HG03558 (cell line): ENCODE measurements around the gene OLFM2.
"Not testable (repeated sequence)": the region's sequence is repeated elsewhere in the genome, so short reads cannot be mapped to it uniquely, and the experiment has no call there.

Experiments
- ATAC-seq: cut with Tn5 transposase; IDR thresholded peaks from one replicate; pipeline ENCODE4 v1.9.1; 2021; ENCODE audit warnings: moderate number of reproducible peaks; ENCODE audit not compliant: unreplicated experiment; ENCODE audit errors: extremely low read depth

Gene OLFM2

GRCh38 chr19:9871626-9872338, 64.5 kb downstream of the OLFM2 start:
- no peak for ATAC-seq

- no peak for ATAC-seq
Measured at GRCh38 chr19:9868983-9869617, 67.2 kb downstream of the OLFM2 start.

- no peak for ATAC-seq
Measured at GRCh38 chr19:9865732-9866501, 70.4 kb downstream of the OLFM2 start.

GRCh38 chr19:9863759-9864158, 72.6 kb downstream of the OLFM2 start:
- ATAC-seq, result no peak

GRCh38 chr19:9862938-9863337, 73.4 kb downstream of the OLFM2 start:
- no peak for ATAC-seq

- no peak for ATAC-seq
Measured at GRCh38 chr19:9861503-9861902, 74.8 kb downstream of the OLFM2 start.

GRCh38 chr19:9860407-9860806, 75.9 kb downstream of the OLFM2 start:
- ATAC-seq, result no peak

GRCh38 chr19:9858766-9859165, 77.5 kb downstream of the OLFM2 start:
- no peak for ATAC-seq

- no peak for ATAC-seq
Measured at GRCh38 chr19:9857920-9858746, 78.2 kb downstream of the OLFM2 start.

- no peak for ATAC-seq
Measured at GRCh38 chr19:9857076-9857721, 79.1 kb downstream of the OLFM2 start.

- no peak for ATAC-seq
Measured at GRCh38 chr19:9856609-9857008, 79.7 kb downstream of the OLFM2 start.

GRCh38 chr19:9854282-9854846, 82.0 kb downstream of the OLFM2 start:
- ATAC-seq, result no peak

GRCh38 chr19:9850235-9850959, 85.9 kb downstream of the OLFM2 start:
- ATAC-seq, result no peak

- ATAC-seq, result no peak
Measured at GRCh38 chr19:9849791-9850190, 86.5 kb downstream of the OLFM2 start.

- ATAC-seq, result no peak
Measured at GRCh38 chr19:9848762-9849161, 87.6 kb downstream of the OLFM2 start.

GRCh38 chr19:9848060-9848459, 88.3 kb downstream of the OLFM2 start:
- no peak for ATAC-seq

GRCh38 chr19:9847087-9847671, 89.1 kb downstream of the OLFM2 start:
- no peak for ATAC-seq

- not testable (repeated sequence) for ATAC-seq
Measured at GRCh38 chr19:9843626-9844273, 92.6 kb downstream of the OLFM2 start.
